GM18499 (cell line): ENCODE results near the gene AGAP5.
"Not testable (repeated sequence)": the region's sequence is repeated elsewhere in the genome, so short reads cannot be mapped to it uniquely, and the experiment has no call there.

Experiments
- ATAC-seq: cut with Tn5 transposase; IDR thresholded peaks from one replicate; pipeline ENCODE4 v1.9.1; 2021; ENCODE audit warnings: moderate number of reproducible peaks; ENCODE audit not compliant: insufficient read depth, unreplicated experiment

The AGAP5 gene

GRCh38 chr10:73697675-73698159 is at the start of gene AGAP5:
TSS of gene AGAP5 (minus strand) at chr10:73698109. CDS start at chr10:73697755, 354 bp downstream.
- not testable (repeated sequence) for ATAC-seq

- no peak for ATAC-seq
Measured at GRCh38 chr10:73746721-73747120, 48.8 kb upstream of the AGAP5 start.

DNA sequence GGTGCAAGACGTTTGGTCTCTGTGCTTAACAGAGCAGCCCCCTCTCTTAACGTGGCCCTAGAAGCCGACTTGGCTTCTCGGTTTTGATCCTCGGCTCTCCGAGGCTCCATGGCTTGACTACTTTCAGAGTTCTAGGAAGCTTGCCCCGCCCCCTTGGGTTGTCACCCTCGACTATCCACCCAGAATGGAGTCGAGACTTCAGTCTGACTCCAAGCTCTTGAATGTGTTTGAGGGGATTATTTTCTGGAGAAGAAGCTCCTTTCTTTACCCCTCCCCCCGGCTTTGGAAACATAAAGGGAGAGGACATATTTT is 46.7 kb upstream of the AGAP5 start:
- ATAC-seq = no peak

DNA sequence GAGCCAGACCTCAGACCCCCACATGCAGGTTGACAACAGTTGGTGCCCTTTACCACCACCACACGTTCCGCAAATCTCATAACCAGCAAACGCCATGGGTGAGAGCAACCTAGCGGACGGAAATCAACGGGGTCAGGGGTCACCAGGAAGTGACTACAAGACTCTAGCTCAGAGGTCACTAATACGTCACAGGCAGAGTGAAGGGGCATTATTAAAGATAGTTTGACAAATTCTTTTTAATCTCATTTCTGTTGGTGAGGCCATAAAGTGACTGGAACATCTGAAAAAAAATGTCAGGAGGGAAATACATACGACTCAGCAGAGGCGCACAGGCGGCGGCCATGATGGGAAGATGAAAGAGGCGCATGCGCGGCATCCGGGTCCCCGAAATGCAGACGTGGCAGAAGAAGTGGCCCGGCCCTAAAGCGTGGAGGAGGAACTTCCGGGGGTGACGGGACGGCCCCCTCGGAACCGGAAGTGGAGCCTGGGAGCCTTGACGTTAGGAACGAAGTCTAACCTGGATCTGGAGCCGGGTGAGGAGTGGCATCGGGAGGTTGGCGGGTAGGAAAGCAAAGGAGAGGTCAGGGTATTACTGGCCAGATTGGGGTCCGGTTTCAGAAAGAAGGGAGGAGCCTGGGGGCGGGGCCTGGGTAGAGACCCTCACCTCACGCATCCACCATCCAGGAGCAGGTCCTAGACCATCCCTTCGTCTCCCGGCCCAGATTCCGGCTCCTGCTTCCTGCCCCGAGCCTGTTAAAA is 46.2 kb upstream of the AGAP5 start, which contains the start of gene SEC24C:
Gene SEC24C, plus strand, starts transcription at position 468 of the 759 bp plus-strand sequence. CDS start 2,461 bp downstream, outside the sequence.
- ATAC-seq = no peak

- ATAC-seq = no peak
Measured at GRCh38 chr10:73743327-73743904, 45.5 kb upstream of the AGAP5 start.

DNA sequence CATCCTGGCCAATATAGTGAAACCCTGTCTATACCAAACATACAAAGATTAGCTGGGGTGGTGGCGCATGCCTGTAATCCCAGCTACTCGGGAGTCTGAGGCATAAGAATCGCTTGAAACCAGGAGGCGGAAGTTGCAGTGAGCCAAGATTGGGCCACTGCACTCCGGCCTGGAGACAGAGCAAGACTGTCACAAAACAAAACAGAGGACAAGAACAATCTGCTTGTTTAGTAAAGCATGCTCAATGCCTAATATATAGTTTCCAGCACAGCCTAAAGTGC is 44.5 kb upstream of the AGAP5 start:
- ATAC-seq = no peak

- ATAC-seq = not testable (repeated sequence)
Measured at GRCh38 chr10:73740501-73741254, 42.8 kb upstream of the AGAP5 start.

DNA sequence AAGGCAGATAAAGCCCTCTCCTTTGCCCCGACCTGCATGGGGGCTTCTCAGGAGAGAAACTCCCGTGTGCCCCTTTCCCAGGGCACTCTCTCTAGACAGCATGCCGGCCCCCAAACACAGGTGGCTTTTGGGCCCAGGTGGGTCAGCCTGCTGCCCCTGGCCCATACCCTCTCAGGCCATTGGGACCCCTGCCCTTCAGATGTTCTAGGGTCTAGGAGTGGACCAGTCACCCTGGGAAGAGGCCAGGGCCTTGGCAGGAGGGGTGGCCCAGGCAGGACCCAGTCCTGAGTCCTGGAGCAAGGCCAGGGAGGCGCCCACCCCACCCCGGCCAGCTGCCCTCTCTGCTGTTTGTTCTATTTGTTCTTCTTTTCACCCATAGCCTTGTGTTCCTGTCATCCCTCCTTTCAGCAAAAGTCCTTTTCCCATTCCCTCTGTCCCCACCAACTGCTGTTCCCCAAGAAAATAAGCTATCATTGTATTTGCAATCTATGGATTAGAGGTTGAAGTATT is 36.9 kb upstream of the AGAP5 start:
- no peak for ATAC-seq

DNA sequence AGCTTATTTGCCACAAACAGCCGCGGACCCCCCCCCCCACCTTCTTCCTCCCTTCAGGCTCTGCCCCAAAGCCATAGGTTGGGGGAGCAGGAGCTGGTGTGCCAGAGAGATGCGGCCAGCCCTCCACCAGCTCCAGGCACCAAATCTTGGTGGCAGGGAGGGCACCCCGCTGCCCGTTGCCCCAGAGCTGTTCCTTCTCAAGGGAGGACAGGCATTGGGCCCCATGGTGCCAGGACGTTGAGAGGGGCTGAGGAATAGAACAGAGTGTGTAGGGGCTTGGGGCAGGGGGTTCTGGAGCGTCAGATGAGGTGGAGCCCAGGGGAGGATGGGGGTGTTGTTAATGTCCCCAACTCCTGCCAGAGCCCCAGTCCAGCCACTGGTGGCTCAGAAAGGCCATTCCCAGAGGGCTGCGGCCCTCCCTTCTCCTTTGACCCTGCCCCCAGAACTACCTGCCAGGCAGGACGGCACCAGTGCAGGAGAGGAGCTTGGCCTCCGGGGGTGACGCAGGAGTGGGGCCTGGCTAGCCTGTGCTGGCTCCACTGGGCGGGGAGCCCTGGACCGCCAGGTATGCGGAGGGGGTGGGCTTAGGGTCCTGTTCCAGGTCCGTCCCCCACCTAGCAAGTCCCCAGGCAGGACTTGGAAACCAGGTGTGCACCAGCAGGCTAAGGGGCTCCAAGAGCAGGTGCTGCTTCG is 36.3 kb upstream of the AGAP5 start:
- no peak for ATAC-seq

- ATAC-seq = no peak
Measured at GRCh38 chr10:73732931-73733623, 35.2 kb upstream of the AGAP5 start.

DNA sequence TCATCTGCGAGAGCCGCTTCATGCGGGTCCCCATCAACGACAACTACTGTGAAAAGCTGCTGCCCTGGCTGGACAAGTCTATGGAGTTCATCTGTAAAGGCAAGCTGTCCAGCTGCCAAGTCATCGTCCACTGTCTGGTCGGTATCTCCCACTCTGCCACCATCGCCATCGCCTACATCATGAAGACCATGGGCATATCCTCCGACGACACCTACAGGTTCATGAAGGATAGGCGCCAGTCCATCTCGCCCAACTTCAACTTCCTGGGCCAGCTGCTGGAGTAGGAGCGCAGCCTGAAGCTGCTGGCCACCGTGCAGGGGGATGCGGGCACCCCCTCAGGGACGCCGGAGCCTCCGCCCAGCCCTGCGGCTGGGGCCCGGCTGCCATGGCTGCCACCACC is 34.5 kb upstream of the AGAP5 start:
- no peak for ATAC-seq

- ATAC-seq = no peak
Measured at GRCh38 chr10:73731588-73732375, 33.9 kb upstream of the AGAP5 start.

- ATAC-seq = peak; percentile 62
Measured at GRCh38 chr10:73730153-73730906, 32.4 kb upstream of the AGAP5 start.

- ATAC-seq = not testable (repeated sequence)
Measured at GRCh38 chr10:73729781-73730152, 31.9 kb upstream of the AGAP5 start.

GRCh38 chr10:73723516-73723915 is 25.6 kb upstream of the AGAP5 start:
- ATAC-seq = no peak

DNA sequence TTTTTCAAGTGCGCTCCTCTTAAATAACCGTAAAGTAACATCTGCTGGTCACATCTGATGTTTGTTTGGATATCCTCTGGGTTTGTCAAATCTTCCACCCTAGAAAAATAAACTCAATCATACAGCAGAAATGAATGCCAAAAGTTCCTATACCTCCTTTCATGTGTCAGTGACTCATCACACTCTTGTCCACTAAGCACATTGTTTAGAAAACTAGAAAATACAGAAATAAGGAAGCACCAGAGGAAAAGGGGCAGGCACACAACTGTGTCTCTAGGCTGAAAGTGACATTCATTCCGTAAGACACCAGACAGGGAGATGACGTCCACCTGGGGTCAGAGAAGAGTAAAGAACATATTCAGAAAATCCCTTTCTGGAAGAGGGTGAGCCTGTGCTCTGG is 22.7 kb upstream of the AGAP5 start:
- ATAC-seq = not testable (repeated sequence)

GRCh38 chr10:73717556-73717955 is 19.6 kb upstream of the AGAP5 start:
- ATAC-seq = no peak

DNA sequence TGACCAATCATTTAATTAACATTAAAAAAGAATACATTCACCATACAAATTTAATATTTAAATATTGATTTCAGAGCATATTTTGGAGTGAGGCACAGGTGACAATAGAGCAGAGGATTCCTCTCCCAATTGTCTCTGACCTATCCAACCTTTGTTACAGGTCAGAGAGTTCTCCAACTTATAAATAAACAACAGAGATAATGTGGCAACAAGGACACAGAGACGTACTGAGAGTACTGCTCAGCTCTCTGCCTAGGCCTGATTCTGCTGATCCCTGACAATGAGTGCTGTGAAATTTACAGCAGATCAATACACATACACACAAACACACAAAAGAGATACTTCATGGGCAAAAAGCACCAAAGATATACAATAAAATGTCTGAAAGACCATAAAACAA is 18.3 kb upstream of the AGAP5 start:
- ATAC-seq = no peak
